ENCODE measurements around the gene MYH8.

Gene MYH8

DNA sequence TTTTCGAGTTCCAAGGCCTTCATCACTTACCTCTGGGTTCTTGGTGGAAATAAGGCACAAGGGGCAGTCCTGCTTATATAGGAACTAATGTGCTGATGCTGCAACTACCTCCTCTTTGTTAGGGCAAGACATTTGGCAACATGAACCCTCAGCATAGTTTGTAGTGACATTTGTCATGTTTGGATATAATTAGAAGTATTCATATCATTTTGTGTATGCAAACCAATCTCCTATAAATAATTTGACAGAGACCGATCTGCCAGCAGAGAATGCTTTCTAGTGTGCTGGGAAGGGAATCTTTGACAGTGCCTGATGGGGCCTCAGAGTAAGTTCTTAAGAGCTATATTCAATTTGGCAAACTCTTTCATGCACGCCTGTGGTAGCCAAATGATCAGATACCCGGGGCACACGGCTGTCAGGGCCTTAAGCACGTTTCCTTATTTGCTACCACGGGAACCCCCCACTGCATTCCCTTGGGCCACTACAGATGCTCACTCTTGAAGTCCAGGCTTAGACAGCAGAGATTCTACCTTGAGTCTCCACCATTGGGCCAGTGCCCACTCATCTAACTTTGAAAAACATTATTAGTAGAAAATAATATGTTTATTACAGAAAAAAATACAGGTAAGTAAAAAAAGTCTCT lies at the start of gene MYH8:
Gene MYH8, minus strand, starts transcription at position 51 of the 643 bp plus-strand sequence. CDS start 1,723 bp downstream, outside the sequence.
- no peak for DNase-seq (ENCODE audit: low read depth)
- TF ChIP-seq, protein P1, sequence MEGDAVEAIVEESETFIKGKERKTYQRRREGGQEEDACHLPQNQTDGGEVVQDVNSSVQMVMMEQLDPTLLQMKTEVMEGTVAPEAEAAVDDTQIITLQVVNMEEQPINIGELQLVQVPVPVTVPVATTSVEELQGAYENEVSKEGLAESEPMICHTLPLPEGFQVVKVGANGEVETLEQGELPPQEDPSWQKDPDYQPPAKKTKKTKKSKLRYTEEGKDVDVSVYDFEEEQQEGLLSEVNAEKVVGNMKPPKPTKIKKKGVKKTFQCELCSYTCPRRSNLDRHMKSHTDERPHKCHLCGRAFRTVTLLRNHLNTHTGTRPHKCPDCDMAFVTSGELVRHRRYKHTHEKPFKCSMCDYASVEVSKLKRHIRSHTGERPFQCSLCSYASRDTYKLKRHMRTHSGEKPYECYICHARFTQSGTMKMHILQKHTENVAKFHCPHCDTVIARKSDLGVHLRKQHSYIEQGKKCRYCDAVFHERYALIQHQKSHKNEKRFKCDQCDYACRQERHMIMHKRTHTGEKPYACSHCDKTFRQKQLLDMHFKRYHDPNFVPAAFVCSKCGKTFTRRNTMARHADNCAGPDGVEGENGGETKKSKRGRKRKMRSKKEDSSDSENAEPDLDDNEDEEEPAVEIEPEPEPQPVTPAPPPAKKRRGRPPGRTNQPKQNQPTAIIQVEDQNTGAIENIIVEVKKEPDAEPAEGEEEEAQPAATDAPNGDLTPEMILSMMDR (conservative IDR thresholded peaks at IDR 0.05; ENCODE audit: low read depth, low read length) = no peak
- no peak within 1 kb of the TSS for H3K4me3 ChIP-seq (ENCODE audit: low read depth, low read length)

DNA sequence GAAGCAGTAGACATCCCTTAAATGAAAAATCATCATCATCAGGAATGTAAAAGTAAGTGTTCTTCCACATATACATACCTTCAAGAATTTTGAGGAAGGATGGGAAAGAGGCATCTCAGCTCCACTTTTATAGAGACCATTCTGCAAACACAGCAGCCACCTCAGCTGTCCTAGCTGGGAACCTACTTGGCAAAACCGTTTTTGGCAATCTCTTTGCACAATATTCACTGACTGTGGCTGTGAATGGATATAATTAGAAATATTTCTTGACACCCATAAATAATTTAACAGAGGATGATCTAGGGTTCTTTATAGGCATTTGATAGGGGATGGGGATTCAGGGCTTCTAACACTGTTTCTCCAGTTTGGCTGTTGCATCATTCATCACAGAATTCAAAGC lies 47.7 kb upstream of the MYH8 start, which contains the start of gene MYH4:
Gene MYH4, minus strand, starts transcription at position 101 of the 400 bp plus-strand sequence. CDS start 2,814 bp downstream, outside the sequence.
- TF ChIP-seq, protein P1 (conservative IDR thresholded peaks at IDR 0.05; ENCODE audit: low read depth, low read length) = no peak
- no peak for DNase-seq (ENCODE audit: low read depth)
- H3K4me3 ChIP-seq (ENCODE audit: low read depth, low read length) = no peak within 1 kb of the TSS

DNA sequence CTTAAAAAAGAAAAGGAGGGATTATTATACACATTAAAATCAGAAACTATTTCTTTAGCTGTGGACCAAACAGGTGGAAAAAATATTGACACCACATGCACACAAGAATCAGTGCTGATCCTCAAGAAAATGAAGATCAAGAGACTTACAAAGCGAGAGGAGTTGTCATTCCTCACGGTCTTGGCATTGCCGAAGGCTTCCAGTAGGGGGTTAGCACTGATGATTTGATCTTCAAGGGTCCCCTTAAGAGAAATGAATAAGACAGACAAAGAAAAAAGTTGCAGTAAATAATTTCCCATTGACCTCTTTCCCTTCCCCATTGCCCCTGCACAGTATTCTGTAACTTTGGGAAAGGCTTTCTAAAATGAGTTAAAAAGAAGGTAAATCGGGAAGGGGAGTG lies 41.7 kb upstream of the MYH8 start:
- no peak for DNase-seq (ENCODE audit: low read depth)
- TF ChIP-seq, protein P1 (conservative IDR thresholded peaks at IDR 0.05; ENCODE audit: low read depth, low read length) = no peak
- H3K4me3 ChIP-seq (ENCODE audit: low read depth, low read length) = no peak overlapping the region

DNA sequence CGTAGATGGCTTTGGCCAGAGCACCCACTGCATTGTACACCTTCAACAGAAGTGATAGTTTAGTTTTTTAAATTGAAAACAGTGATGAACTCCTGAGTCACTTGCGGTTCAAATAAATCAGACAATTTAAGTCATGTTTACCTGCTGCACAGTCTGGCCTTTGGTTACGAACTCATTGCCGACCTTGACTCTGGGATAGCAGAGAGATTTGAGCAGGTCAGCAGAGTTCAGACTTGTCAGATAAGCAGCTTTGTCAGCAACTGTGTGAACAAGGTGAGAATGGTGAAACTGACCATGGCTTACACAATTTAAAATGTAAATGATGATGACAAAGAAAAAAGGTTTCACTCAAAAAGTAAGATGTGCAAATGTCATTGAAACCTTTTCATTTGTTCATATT lies 38.3 kb upstream of the MYH8 start:
- DNase-seq (ENCODE audit: low read depth) = no peak
- no peak overlapping the region for H3K4me3 ChIP-seq (ENCODE audit: low read depth, low read length)
- TF ChIP-seq, protein P1 (conservative IDR thresholded peaks at IDR 0.05; ENCODE audit: low read depth, low read length) = no peak

DNA sequence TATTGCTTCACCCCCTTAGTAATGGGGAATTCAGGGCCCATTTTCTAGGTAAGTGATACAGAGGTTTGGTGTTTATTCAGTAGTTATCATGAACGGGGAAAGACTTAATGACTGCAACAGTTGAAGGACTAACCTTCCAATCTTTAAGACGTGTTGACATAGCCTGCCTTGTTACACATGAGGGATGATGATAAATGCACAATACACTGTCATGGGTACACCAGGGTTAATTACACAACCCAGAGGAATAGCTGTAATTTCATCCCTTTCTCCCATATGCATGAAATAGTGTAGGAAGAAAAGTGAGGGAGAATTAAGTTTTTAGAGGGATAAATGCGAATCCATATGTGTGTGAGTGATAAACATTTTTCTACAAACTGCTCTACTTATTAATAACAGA lies 37.0 kb upstream of the MYH8 start:
- TF ChIP-seq, protein P1 (conservative IDR thresholded peaks at IDR 0.05; ENCODE audit: low read depth, low read length) = no peak
- H3K4me3 ChIP-seq (ENCODE audit: low read depth, low read length) = no peak overlapping the region
- no peak for DNase-seq (ENCODE audit: low read depth)

DNA sequence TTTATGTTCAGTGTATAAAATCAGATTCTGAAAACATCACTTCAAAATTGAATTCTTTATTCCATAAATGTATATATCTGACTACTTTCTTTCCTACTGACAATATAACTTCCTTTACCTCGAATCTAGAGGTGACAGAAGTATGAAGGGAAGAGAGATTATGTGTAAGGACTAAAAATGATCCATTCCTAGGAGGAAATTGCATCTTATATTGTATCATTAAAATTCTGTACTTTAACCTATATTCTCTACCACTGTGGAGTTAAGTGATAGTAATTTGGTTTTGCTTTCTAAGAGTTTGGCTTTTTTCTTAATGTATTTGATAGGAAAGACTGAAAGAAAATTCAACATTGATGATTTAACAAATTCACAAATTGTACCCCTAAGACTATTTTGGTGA lies 36.2 kb upstream of the MYH8 start:
- TF ChIP-seq, protein P1 (conservative IDR thresholded peaks at IDR 0.05; ENCODE audit: low read depth, low read length) = no peak
- DNase-seq (ENCODE audit: low read depth) = no peak
- no peak overlapping the region for H3K4me3 ChIP-seq (ENCODE audit: low read depth, low read length)

Data from choroid plexus epithelial cell (primary cell).